WTC11 (cell line): ENCODE results near the gene ESRRG. TPM values are rescaled to one million over a fixed set of nuclear protein-coding genes. Genes with fewer than 3 reads are reported as not detected.

ENCODE experiments used
- ATAC-seq: fragments of 200-7000 bp; cut with Tn5 transposase; 2 replicates; pipeline ENCODE4 v1.10.0; 2021; ENCODE audit warnings: mild to moderate bottlenecking, moderate library complexity
- CTCF ChIA-PET: fragments of 300-600 bp; sonication (Branson Sonifier 250); formaldehyde crosslinking; loops from one replicate; lab custom pipeline; 2021; ENCODE audit warnings: antibody characterized with exemption; lab: Charles Lee
- POLR2A ChIA-PET: fragments of 350-600 bp; sonication (Branson Sonifier 250); formaldehyde crosslinking; loops from one replicate; lab custom pipeline; 2021; ENCODE audit warnings: antibody characterized with exemption; lab: Charles Lee
- DNase-seq: peaks from one replicate; pipeline ENCODE4 v3.0.0; 2021; ENCODE audit warnings: low spot score
- H3K27ac Mint-ChIP-seq: 2 replicates; pipeline ENCODE4 v1.8.0; 2021; ENCODE audit warnings: mixed read lengths
- H3K27me3 Mint-ChIP-seq: 2 replicates; pipeline ENCODE4 v1.8.0; 2021; ENCODE audit warnings: low read depth, mild to moderate bottlenecking, moderate library complexity, mixed read lengths
- H3K36me3 Mint-ChIP-seq: 2 replicates; pipeline ENCODE4 v1.8.0; 2021; ENCODE audit warnings: mixed read lengths
- H3K4me1 Mint-ChIP-seq: 2 replicates; pipeline ENCODE4 v1.8.0; 2022; ENCODE audit warnings: mixed read lengths
- H3K4me3 Mint-ChIP-seq: 2 replicates; pipeline ENCODE4 v1.8.0; 2021; ENCODE audit warnings: mild to moderate bottlenecking, moderate library complexity, mixed read lengths
- H3K9me3 Mint-ChIP-seq: 2 replicates; pipeline ENCODE4 v1.8.0; 2021; ENCODE audit warnings: mixed read lengths
- AFF4 ChIP-seq: sonication (generic); formaldehyde crosslinking; IDR thresholded peaks from 2 replicates; pipeline ENCODE4 v1.8.1; 2023; ENCODE audit warnings: mild to moderate bottlenecking, missing genetic modification reagents, borderline replicate concordance
- ETV6 ChIP-seq: sonication (generic); formaldehyde crosslinking; IDR thresholded peaks from 2 replicates; pipeline ENCODE4 v1.8.1; 2022; ENCODE audit warnings: mild to moderate bottlenecking, missing genetic modification reagents
- FOXK1 ChIP-seq: sonication (generic); formaldehyde crosslinking; IDR thresholded peaks from 2 replicates; pipeline ENCODE4 v1.8.0; 2022; ENCODE audit warnings: mild to moderate bottlenecking, moderate library complexity, missing genetic modification reagents
- FOXP1 ChIP-seq: sonication (generic); formaldehyde crosslinking; IDR thresholded peaks from 2 replicates; pipeline ENCODE4 v1.8.0; 2022; ENCODE audit warnings: missing genetic modification reagents, mild to moderate bottlenecking, moderate library complexity, borderline replicate concordance
- MAX ChIP-seq: sonication (generic); formaldehyde crosslinking; IDR thresholded peaks from 2 replicates; pipeline ENCODE4 v1.8.0; 2022; ENCODE audit warnings: mild to moderate bottlenecking, missing genetic modification reagents
- NFE2L1 ChIP-seq: sonication (generic); formaldehyde crosslinking; IDR thresholded peaks from 2 replicates; pipeline ENCODE4 v1.8.1; 2023; ENCODE audit warnings: missing genetic modification reagents
- OVOL2 ChIP-seq: fragments of 250-450 bp; sonication (Bioruptor Pico); IDR thresholded peaks from 2 replicates; pipeline ENCODE4 v1.9.0; 2021; ENCODE audit warnings: mild to moderate bottlenecking, borderline replicate concordance
- PREB ChIP-seq: sonication (generic); formaldehyde crosslinking; IDR thresholded peaks from 2 replicates; pipeline ENCODE4 v1.8.1; 2022; ENCODE audit warnings: mild to moderate bottlenecking, missing genetic modification reagents, moderate library complexity, borderline replicate concordance
- SP1 ChIP-seq: sonication (generic); formaldehyde crosslinking; conservative IDR thresholded peaks from 2 replicates; pipeline ENCODE4 v1.8.1; 2022; ENCODE audit warnings: missing genetic modification reagents
- TEAD1 ChIP-seq: sonication (generic); formaldehyde crosslinking; IDR thresholded peaks from 2 replicates; pipeline ENCODE4 v1.8.0; 2022; ENCODE audit warnings: mild to moderate bottlenecking, missing genetic modification reagents
- ZBTB43 ChIP-seq: sonication (generic); formaldehyde crosslinking; IDR thresholded peaks from 2 replicates; pipeline ENCODE4 v1.8.1; 2023; ENCODE audit warnings: mild to moderate bottlenecking, missing genetic modification reagents
- ZNF232 ChIP-seq: sonication (generic); formaldehyde crosslinking; IDR thresholded peaks from 2 replicates; pipeline ENCODE4 v1.8.0; 2022; ENCODE audit warnings: mild to moderate bottlenecking, missing genetic modification reagents
- total RNA-seq: library from RNA; stranded (reverse); gene quantifications from 3 replicates; pipeline ENCODE4 v1.2.3, GENCODE V29; 2021
- TF ChIP-seq, protein P1 (sequence below): sonication (generic); formaldehyde crosslinking; IDR thresholded peaks from 2 replicates; pipeline ENCODE4 v1.8.1; 2022; ENCODE audit warnings: low read depth, mild to moderate bottlenecking, moderate library complexity, missing genetic modification reagents, borderline replicate concordance
- TF ChIP-seq, protein P2 (sequence below): sonication (generic); formaldehyde crosslinking; IDR thresholded peaks from 2 replicates; pipeline ENCODE4 v1.8.1; 2023; ENCODE audit warnings: mild to moderate bottlenecking, moderate library complexity, missing genetic modification reagents
- TF ChIP-seq, protein P3 (sequence below): fragments of 250-450 bp; sonication (Bioruptor Pico); IDR thresholded peaks from 2 replicates; pipeline ENCODE4 v1.9.0; 2021; ENCODE audit warnings: mild to moderate bottlenecking, borderline replicate concordance
- TF ChIP-seq, protein P4 (sequence below): sonication (generic); formaldehyde crosslinking; IDR thresholded peaks from 2 replicates; pipeline ENCODE4 v1.8.0; 2023; ENCODE audit warnings: missing genetic modification reagents, mild to moderate bottlenecking, borderline replicate concordance

The ESRRG gene
- total RNA-seq, 1 experiment from 2014 or later = 2.3 TPM

DNA sequence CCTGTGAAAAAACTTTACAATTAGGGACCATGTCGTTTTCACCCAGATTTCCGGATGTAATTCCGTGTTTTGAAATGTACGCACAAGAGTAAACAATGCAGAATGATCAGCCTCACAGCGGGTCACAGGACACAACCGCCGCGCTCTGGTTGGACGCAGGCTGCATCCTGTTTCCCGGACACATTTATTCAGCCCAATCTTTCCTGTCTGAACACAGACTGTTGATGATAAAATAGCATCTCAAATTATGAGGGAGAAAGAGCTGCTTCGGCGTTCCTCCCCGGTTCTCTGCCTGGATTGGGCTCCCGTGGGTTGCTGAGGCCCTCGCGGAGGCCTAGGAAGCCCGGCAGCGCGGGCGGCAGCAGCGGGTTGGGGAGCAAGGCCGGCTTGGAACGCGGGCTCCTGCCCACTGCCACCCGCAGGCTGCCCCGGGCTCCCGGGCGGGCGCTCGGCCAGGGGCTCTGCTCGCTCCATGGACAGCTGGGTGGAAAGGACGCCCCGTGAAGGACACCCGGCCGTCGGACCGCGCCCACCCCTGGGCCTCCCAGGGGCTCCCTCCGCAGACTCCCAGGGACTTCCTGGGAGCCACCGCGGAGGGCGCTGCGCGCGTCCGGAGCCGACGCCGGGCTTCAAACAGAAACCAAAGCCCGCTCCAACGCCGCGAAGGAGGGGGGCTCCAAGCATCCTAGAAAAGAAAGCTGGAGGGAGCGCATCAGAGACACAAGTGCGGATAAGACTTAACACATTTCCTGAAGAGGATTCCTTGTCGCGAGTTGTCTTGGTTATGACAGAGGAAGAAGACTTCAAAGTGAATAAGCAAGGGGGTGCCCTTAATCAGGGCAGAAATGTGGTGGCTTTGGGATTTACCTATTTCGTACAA lies 122.3 kb downstream of the ESRRG start:
- Mint-ChIP-seq H3K27ac (peak overlapping the region; percentile 84; the same call in 1 of the 2 replicates), H3K9me3 (no peaks in the 10 kb centered on the region), H3K36me3 (no peaks in the 10 kb centered on the region), H3K27me3 (peaks cover 4% of the 10 kb centered on the region; the same call in 1 of the 2 replicates), H3K4me3 (peak overlapping the region; percentile 84), H3K4me1 (peaks cover 42% of the 10 kb centered on the region)
- ATAC-seq (peak; percentile 85), DNase-seq (peak; percentile 74)
- CTCF ChIA-PET = interaction anchor here (0.6 to 1.4 kb wide), 13 partner anchors 9 to 380 kb away, joined by 3 to 7 read pairs (median 3); no protein-coding TSS in a partner anchor
- POLR2A ChIA-PET = no interaction called here
- TF ChIP-seq TEAD1 (CRISPR knock-in tag) (no peak), FOXP1 (CRISPR knock-in tag) (peak; percentile 36; the same call in 1 of the 2 replicates), AFF4 (CRISPR knock-in tag) (no peak), FOXK1 (CRISPR knock-in tag) (peak; percentile 51; the same call in 1 of the 2 replicates), ZNF232 (no peak), SP1 (CRISPR knock-in tag) (0 out of 2 replicates have a peak, but pooled peaks have one; percentile 24), PREB (CRISPR knock-in tag) (no peak), OVOL2 (CRISPR knock-in tag) (no peak), ETV6 (no peak), MAX (CRISPR knock-in tag) (0 out of 2 replicates have a peak, but pooled peaks have one; percentile 22), NFE2L1 (no peak), ZBTB43 (CRISPR knock-in tag) (no peak)
- TF ChIP-seq, protein P1, sequence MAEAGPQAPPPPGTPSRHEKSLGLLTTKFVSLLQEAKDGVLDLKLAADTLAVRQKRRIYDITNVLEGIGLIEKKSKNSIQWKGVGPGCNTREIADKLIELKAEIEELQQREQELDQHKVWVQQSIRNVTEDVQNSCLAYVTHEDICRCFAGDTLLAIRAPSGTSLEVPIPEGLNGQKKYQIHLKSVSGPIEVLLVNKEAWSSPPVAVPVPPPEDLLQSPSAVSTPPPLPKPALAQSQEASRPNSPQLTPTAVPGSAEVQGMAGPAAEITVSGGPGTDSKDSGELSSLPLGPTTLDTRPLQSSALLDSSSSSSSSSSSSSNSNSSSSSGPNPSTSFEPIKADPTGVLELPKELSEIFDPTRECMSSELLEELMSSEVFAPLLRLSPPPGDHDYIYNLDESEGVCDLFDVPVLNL (CRISPR knock-in tag) = no peak
- TF ChIP-seq, protein P2, sequence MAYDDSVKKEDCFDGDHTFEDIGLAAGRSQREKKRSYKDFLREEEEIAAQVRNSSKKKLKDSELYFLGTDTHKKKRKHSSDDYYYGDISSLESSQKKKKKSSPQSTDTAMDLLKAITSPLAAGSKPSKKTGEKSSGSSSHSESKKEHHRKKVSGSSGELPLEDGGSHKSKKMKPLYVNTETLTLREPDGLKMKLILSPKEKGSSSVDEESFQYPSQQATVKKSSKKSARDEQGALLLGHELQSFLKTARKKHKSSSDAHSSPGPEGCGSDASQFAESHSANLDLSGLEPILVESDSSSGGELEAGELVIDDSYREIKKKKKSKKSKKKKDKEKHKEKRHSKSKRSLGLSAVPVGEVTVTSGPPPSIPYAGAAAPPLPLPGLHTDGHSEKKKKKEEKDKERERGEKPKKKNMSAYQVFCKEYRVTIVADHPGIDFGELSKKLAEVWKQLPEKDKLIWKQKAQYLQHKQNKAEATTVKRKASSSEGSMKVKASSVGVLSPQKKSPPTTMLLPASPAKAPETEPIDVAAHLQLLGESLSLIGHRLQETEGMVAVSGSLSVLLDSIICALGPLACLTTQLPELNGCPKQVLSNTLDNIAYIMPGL (CRISPR knock-in tag) = peak; percentile 57; the same call in 1 of the 2 replicates
- TF ChIP-seq, protein P3, sequence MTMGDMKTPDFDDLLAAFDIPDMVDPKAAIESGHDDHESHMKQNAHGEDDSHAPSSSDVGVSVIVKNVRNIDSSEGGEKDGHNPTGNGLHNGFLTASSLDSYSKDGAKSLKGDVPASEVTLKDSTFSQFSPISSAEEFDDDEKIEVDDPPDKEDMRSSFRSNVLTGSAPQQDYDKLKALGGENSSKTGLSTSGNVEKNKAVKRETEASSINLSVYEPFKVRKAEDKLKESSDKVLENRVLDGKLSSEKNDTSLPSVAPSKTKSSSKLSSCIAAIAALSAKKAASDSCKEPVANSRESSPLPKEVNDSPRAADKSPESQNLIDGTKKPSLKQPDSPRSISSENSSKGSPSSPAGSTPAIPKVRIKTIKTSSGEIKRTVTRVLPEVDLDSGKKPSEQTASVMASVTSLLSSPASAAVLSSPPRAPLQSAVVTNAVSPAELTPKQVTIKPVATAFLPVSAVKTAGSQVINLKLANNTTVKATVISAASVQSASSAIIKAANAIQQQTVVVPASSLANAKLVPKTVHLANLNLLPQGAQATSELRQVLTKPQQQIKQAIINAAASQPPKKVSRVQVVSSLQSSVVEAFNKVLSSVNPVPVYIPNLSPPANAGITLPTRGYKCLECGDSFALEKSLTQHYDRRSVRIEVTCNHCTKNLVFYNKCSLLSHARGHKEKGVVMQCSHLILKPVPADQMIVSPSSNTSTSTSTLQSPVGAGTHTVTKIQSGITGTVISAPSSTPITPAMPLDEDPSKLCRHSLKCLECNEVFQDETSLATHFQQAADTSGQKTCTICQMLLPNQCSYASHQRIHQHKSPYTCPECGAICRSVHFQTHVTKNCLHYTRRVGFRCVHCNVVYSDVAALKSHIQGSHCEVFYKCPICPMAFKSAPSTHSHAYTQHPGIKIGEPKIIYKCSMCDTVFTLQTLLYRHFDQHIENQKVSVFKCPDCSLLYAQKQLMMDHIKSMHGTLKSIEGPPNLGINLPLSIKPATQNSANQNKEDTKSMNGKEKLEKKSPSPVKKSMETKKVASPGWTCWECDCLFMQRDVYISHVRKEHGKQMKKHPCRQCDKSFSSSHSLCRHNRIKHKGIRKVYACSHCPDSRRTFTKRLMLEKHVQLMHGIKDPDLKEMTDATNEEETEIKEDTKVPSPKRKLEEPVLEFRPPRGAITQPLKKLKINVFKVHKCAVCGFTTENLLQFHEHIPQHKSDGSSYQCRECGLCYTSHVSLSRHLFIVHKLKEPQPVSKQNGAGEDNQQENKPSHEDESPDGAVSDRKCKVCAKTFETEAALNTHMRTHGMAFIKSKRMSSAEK (CRISPR knock-in tag) = no peak
- TF ChIP-seq, protein P4, sequence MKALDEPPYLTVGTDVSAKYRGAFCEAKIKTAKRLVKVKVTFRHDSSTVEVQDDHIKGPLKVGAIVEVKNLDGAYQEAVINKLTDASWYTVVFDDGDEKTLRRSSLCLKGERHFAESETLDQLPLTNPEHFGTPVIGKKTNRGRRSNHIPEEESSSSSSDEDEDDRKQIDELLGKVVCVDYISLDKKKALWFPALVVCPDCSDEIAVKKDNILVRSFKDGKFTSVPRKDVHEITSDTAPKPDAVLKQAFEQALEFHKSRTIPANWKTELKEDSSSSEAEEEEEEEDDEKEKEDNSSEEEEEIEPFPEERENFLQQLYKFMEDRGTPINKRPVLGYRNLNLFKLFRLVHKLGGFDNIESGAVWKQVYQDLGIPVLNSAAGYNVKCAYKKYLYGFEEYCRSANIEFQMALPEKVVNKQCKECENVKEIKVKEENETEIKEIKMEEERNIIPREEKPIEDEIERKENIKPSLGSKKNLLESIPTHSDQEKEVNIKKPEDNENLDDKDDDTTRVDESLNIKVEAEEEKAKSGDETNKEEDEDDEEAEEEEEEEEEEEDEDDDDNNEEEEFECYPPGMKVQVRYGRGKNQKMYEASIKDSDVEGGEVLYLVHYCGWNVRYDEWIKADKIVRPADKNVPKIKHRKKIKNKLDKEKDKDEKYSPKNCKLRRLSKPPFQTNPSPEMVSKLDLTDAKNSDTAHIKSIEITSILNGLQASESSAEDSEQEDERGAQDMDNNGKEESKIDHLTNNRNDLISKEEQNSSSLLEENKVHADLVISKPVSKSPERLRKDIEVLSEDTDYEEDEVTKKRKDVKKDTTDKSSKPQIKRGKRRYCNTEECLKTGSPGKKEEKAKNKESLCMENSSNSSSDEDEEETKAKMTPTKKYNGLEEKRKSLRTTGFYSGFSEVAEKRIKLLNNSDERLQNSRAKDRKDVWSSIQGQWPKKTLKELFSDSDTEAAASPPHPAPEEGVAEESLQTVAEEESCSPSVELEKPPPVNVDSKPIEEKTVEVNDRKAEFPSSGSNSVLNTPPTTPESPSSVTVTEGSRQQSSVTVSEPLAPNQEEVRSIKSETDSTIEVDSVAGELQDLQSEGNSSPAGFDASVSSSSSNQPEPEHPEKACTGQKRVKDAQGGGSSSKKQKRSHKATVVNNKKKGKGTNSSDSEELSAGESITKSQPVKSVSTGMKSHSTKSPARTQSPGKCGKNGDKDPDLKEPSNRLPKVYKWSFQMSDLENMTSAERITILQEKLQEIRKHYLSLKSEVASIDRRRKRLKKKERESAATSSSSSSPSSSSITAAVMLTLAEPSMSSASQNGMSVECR (CRISPR knock-in tag) = peak; percentile 15; the same call in 1 of the 2 replicates
